ENCODE data around the gene COMMD1. TPM values are rescaled to one million over a fixed set of nuclear protein-coding genes. Genes with fewer than 3 reads are reported as not detected.

The COMMD1 gene
- total and polyA plus RNA-seq, 2 experiments from 2014 or later: 30.5 to 71.1 TPM

DNA sequence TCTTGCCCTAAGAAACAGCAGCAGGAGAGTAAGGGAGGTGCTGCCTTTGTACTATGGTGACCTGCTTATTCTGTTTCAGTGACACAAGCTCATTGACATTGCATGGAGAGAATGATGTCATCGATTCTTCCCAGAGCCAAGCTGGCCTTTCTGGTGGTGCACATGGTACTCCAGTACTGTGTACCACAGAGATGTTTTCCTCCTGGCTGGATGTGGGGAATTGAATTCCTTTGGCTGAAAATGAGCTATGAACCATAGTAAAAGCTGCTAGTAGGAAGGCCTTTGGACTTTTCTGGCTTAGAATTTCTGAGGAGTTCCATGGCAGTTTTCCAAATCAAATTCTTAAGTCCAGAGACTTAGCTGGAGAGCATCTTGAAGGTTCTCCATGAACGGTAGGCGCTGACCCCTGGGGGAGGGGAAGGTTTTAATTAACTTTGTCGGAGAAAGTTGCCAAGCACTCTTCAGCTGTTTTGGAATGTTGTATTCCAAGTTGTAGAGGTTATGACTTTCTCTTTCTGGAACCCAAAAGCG lies 273.3 kb downstream of the COMMD1 start:
- H3K27me3 ChIP-seq: no peaks in the 10 kb centered on the region
- no peaks in the 10 kb centered on the region for H3K4me1 ChIP-seq (ENCODE audit: insufficient read depth)
- no peaks in the 10 kb centered on the region for H3K36me3 ChIP-seq (replicated peaks; ENCODE audit: insufficient read depth, low read depth)
- H3K4me3 ChIP-seq: no peak overlapping the region
- 93% methylated on average over 5 of the region's 5 CpGs for WGBS (ENCODE audit: low lambda C conversion rate, missing lambda C conversion rate)
- TF ChIP-seq EZH2 (IDR thresholded peaks at IDR 0.05; ENCODE audit: borderline replicate concordance) (no peak), EZH2phosphoT487 (IDR thresholded peaks at IDR 0.05; ENCODE audit: low read depth, severe bottlenecking, unreplicated experiment) (no peak)
- TF ChIP-seq, protein P1, sequence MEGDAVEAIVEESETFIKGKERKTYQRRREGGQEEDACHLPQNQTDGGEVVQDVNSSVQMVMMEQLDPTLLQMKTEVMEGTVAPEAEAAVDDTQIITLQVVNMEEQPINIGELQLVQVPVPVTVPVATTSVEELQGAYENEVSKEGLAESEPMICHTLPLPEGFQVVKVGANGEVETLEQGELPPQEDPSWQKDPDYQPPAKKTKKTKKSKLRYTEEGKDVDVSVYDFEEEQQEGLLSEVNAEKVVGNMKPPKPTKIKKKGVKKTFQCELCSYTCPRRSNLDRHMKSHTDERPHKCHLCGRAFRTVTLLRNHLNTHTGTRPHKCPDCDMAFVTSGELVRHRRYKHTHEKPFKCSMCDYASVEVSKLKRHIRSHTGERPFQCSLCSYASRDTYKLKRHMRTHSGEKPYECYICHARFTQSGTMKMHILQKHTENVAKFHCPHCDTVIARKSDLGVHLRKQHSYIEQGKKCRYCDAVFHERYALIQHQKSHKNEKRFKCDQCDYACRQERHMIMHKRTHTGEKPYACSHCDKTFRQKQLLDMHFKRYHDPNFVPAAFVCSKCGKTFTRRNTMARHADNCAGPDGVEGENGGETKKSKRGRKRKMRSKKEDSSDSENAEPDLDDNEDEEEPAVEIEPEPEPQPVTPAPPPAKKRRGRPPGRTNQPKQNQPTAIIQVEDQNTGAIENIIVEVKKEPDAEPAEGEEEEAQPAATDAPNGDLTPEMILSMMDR (IDR thresholded peaks at IDR 0.05; ENCODE audit: poor library complexity): no peak
- no peaks in the 10 kb centered on the region for H4K20me1 ChIP-seq (ENCODE audit: insufficient read depth, poor library complexity, severe bottlenecking)
- no peak for DNase-seq (ENCODE audit: low spot score)
- no peak overlapping the region for H3K27ac ChIP-seq
- H2AFZ ChIP-seq: no peak overlapping the region
- H3K4me2 ChIP-seq: no peak overlapping the region
- no peaks in the 10 kb centered on the region for H3K79me2 ChIP-seq
- H3K9me3 ChIP-seq (ENCODE audit: low read depth): no peaks in the 10 kb centered on the region
- no peaks in the 10 kb centered on the region for H3K9me2 ChIP-seq (replicated peaks; ENCODE audit: insufficient read depth)

DNA sequence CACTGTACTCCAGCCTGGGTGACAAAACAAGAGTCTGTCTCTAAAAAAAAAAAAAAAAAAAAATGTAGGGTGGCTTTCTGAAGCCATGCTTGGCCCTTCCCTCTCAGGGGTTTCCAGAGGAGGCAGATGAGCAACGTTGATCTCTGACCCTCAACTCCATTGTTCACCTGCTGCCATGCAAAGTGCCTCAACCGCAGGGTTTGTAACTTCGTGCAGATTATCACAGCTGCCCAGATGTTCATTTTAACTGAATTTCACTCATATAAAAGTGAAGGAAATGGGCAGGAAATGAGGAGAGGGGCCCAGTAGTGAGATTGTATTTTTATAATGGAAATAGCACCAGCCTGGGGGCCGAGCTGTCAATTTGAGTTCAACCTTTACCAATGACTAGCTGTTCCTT lies 275.5 kb downstream of the COMMD1 start:
- H3K4me1 ChIP-seq (ENCODE audit: insufficient read depth): no peaks in the 10 kb centered on the region

DNA sequence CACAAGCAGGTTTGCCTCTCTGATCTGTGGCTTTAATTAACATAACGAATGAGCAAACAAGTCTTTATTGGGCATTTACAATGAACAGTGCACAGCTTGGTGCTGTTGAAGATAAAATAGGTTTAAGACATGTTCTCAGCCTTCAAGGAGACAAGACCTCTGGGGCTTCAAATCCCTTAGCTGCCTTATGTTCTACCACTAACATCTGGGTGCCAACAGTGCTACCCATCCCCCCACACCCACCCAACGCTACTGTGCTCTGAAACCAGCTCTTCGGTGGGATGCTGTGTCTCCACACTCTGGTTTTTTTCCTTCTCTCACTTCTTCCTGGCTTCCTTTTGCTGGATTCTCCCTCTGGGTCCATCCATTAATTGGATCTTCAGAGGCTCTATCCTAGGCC lies 276.4 kb downstream of the COMMD1 start:
- Histone ChIP-seq H3K4me1 (ENCODE audit: insufficient read depth) (no peaks in the 10 kb centered on the region), H3K79me2 (no peaks in the 10 kb centered on the region), H4K20me1 (ENCODE audit: insufficient read depth, poor library complexity, severe bottlenecking) (no peaks in the 10 kb centered on the region), H3K27me3 (no peaks in the 10 kb centered on the region), H3K36me3 (replicated peaks; ENCODE audit: insufficient read depth, low read depth) (no peaks in the 10 kb centered on the region), H2AFZ (no peak overlapping the region), H3K4me2 (no peak overlapping the region), H3K9me2 (replicated peaks; ENCODE audit: insufficient read depth) (no peaks in the 10 kb centered on the region), H3K27ac (no peak overlapping the region), H3K4me3 (no peak overlapping the region), H3K9me3 (ENCODE audit: low read depth) (no peaks in the 10 kb centered on the region)
- WGBS (ENCODE audit: low lambda C conversion rate, missing lambda C conversion rate): 79% methylated on average over 3 of the region's 3 CpGs
- DNase-seq (ENCODE audit: low spot score): no peak
- TF ChIP-seq, protein P1 (IDR thresholded peaks at IDR 0.05; ENCODE audit: poor library complexity): no peak
- no peak for TF ChIP-seq EZH2phosphoT487 (IDR thresholded peaks at IDR 0.05; ENCODE audit: low read depth, severe bottlenecking, unreplicated experiment)

More for the DNA sequence above, 275.5 kb downstream of the COMMD1 start:
- H3K4me2 ChIP-seq: no peak overlapping the region
- no peaks in the 10 kb centered on the region for H3K79me2 ChIP-seq
- 69% methylated on average over 4 of the region's 4 CpGs for WGBS (ENCODE audit: low lambda C conversion rate, missing lambda C conversion rate)
- H3K27ac ChIP-seq: no peak overlapping the region
- H3K27me3 ChIP-seq: no peaks in the 10 kb centered on the region
- no peaks in the 10 kb centered on the region for H4K20me1 ChIP-seq (ENCODE audit: insufficient read depth, poor library complexity, severe bottlenecking)
- H3K36me3 ChIP-seq (replicated peaks; ENCODE audit: insufficient read depth, low read depth): no peaks in the 10 kb centered on the region
- DNase-seq (ENCODE audit: low spot score): no peak
- H2AFZ ChIP-seq: no peak overlapping the region
- no peak for TF ChIP-seq EZH2 (IDR thresholded peaks at IDR 0.05; ENCODE audit: borderline replicate concordance)
- TF ChIP-seq, protein P1 (IDR thresholded peaks at IDR 0.05; ENCODE audit: poor library complexity): no peak
- TF ChIP-seq EZH2phosphoT487 (IDR thresholded peaks at IDR 0.05; ENCODE audit: low read depth, severe bottlenecking, unreplicated experiment): no peak
- H3K9me3 ChIP-seq (ENCODE audit: low read depth): no peaks in the 10 kb centered on the region
- H3K9me2 ChIP-seq (replicated peaks; ENCODE audit: insufficient read depth): no peaks in the 10 kb centered on the region
- H3K4me3 ChIP-seq: no peak overlapping the region

Data from hepatocyte (in vitro differentiated cells).